OCI-LY3 (cell line): ENCODE results near the gene TAT.

Source experiments
- CTCF ChIP-seq: fragments of 200-600, 300-600 bp; sonication (generic); IDR thresholded peaks from 2 replicates; pipeline ENCODE4 v1.5.1; 2014; ENCODE audit warnings: antibody characterized with exemption, low read length, low read depth
- EZH2phosphoT487 ChIP-seq: fragments of 200-600 bp; shearing (Covaris generic); IDR thresholded peaks from 2 replicates; pipeline ENCODE4 v1.6.1; 2018; ENCODE audit warnings: antibody characterized with exemption, mixed run types, low read depth

- TF ChIP-seq CTCF: no peak
- TF ChIP-seq EZH2phosphoT487: no peak
Measured at GRCh38 chr16:71569621-71570020, 7.3 kb downstream of the TAT start.
